ENCODE results near the gene NCOA1. TPM values are rescaled to one million over a fixed set of nuclear protein-coding genes. Genes with fewer than 3 reads are reported as not detected.
A peak's percentile ranks its signal among the peaks of the same experiment; 100 is the strongest.

Gene NCOA1
- total RNA-seq, 2 experiments from 2014 or later: 15.8 to 16.6 TPM

DNA sequence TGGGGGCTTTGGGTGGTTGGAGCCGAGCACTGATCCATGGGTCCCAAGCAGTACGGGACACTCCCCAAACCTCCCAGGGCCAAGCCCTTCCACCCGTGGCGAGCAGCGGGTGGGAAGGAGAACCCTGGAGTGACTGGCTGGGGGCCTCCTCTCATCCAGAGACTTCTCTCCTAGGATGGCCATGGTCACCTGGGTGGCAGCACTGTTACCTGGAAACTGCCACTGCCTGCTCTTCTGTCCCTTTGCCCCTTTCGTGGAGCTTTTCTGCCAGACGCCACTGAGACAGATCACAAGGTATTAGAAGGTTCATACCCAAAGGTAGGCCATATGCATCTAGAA lies 329.1 kb downstream of the NCOA1 start:
- Mint-ChIP-seq H3K36me3 (ENCODE audit: low read depth) (peaks cover 84% of the 10 kb centered on the region), H3K9me3 (no peaks in the 10 kb centered on the region), H3K4me3 (no peak overlapping the region), H3K4me1 (peaks cover 8% of the 10 kb centered on the region), H3K27ac (no peak overlapping the region), H3K27me3 (no peaks in the 10 kb centered on the region)
- DNase-seq: peak; percentile 12
- CTCF ChIA-PET: interaction anchor here (1.4 kb wide), 1 partner anchor 308 kb away, joined by 3 read pairs; no protein-coding TSS in a partner anchor
- POLR2A ChIA-PET: no interaction called here

Other genes with a start within 250 kb of the NCOA1 start
- gene ITSN2, start 130.7 kb upstream of the NCOA1 start, total RNA-seq: 10 to 100 TPM; 75.6 to 75.7 TPM

Data from activated CD4-positive, alpha-beta memory T cell treated with anti-CD3 and anti-CD28 coated beads, Interleukin-2, amount 10 ng/mL, durations not matched to agents 7 days and 5 days (primary cell).